HL-60 (cell line): Measurements from ENCODE around the gene ATP6V0D1.

ENCODE experiments used
- DNase-seq, 2 experiments: peaks; one replicate each; pipeline ENCODE4 v3.0.0-alpha.2; 2010 to 2020; ENCODE audit warnings: low read depth in 1 of 2, low spot score in 1 of 2
- H3K27ac ChIP-seq: fragments of 250-450 bp; sonication (Bioruptor Pico); replicated peaks from 2 replicates; pipeline ENCODE4 v1.5.1; 2020; ENCODE audit warnings: mild to moderate bottlenecking, moderate library complexity
- H3K27me3 ChIP-seq: fragments of 250-450 bp; sonication (Bioruptor Pico); 2 replicates; pipeline ENCODE4 v1.5.1; 2021; ENCODE audit warnings: mild to moderate bottlenecking, moderate library complexity; ENCODE audit not compliant: insufficient read depth, poor library complexity, severe bottlenecking
- H3K4me3 ChIP-seq: replicated peaks from 2 replicates; pipeline ENCODE4 v1.5.1; 2011; ENCODE audit warnings: mild to moderate bottlenecking, control low read depth, low read length; ENCODE audit not compliant: insufficient read depth
- GABPA ChIP-seq: IDR thresholded peaks from 2 replicates; pipeline ENCODE4 v1.6.1; 2012; ENCODE audit warnings: low read depth
- POLR2AphosphoS5 ChIP-seq: IDR thresholded peaks from 2 replicates; pipeline ENCODE4 v1.6.1; 2012; ENCODE audit warnings: low read depth
- REST ChIP-seq: IDR thresholded peaks from 2 replicates; pipeline ENCODE4 v1.6.1; 2012; ENCODE audit warnings: low read depth; ENCODE audit not compliant: insufficient replicate concordance
- SPI1 ChIP-seq: IDR thresholded peaks from 2 replicates; pipeline ENCODE4 v1.6.1; 2012; ENCODE audit warnings: low read depth, mild to moderate bottlenecking, borderline replicate concordance
- TF ChIP-seq, protein P1 (sequence below): IDR thresholded peaks from one replicate; pipeline ENCODE4 v1.5.1; 2011; ENCODE audit warnings: low read length, control low read depth, inconsistent platforms; ENCODE audit not compliant: insufficient read depth

Gene ATP6V0D1

GRCh38 chr16:67419931-67420330 is 61.0 kb downstream of the ATP6V0D1 start:
- Histone ChIP-seq H3K27ac (no peak overlapping the region), H3K27me3 (peaks cover 16% of the 10 kb centered on the region), H3K4me3 (no peak overlapping the region)
- TF ChIP-seq, protein P1, sequence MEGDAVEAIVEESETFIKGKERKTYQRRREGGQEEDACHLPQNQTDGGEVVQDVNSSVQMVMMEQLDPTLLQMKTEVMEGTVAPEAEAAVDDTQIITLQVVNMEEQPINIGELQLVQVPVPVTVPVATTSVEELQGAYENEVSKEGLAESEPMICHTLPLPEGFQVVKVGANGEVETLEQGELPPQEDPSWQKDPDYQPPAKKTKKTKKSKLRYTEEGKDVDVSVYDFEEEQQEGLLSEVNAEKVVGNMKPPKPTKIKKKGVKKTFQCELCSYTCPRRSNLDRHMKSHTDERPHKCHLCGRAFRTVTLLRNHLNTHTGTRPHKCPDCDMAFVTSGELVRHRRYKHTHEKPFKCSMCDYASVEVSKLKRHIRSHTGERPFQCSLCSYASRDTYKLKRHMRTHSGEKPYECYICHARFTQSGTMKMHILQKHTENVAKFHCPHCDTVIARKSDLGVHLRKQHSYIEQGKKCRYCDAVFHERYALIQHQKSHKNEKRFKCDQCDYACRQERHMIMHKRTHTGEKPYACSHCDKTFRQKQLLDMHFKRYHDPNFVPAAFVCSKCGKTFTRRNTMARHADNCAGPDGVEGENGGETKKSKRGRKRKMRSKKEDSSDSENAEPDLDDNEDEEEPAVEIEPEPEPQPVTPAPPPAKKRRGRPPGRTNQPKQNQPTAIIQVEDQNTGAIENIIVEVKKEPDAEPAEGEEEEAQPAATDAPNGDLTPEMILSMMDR: no peak
- TF ChIP-seq REST (no peak), POLR2AphosphoS5 (no peak), GABPA (no peak), SPI1 (no peak)
- no peak for DNase-seq

GRCh38 chr16:67419502-67419901 is 61.5 kb downstream of the ATP6V0D1 start:
- TF ChIP-seq REST: no peak
- no peak for TF ChIP-seq SPI1
- Histone ChIP-seq H3K27me3 (peaks cover 16% of the 10 kb centered on the region), H3K4me3 (no peak overlapping the region), H3K27ac (no peak overlapping the region)
- no peak for DNase-seq

DNA sequence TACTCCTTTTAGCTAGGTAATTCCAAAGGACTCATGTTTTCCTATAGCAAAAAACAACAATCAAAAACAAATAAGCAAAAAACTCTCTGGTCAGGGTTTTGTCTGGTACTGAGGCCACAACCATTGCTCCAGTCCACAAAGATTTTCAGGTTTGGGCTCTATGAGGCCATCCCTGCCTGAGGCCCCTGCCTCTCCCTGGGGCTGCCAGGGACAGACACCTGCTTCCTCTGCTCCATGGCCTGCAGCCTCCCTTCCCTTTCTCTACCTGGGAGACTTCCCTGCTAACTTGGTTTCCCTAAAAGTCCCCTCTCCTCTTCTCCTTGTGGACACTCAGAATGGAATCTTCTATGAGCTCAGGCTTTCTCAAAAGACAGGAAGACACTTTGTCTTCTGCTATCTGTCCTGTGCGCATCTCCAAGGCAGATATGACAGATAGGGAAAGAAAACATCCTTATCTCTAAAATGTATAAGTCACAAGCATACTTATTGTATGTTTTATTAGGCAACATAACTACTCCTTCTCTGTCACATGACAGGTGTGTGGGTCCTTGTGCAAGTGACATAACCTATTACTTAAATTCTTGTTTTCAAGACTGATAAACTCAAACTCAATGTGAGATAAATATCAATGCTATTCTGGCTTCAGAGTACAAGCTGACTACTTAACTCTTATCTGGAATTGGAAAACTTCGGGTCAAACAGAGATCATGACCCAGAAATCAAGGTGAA is 63.5 kb downstream of the ATP6V0D1 start:
- Histone ChIP-seq H3K27ac (no peak overlapping the region), H3K4me3 (no peak overlapping the region), H3K27me3 (peaks cover 16% of the 10 kb centered on the region)
- TF ChIP-seq REST: no peak
- TF ChIP-seq POLR2AphosphoS5: no peak
- TF ChIP-seq SPI1: no peak
- TF ChIP-seq GABPA: no peak
- TF ChIP-seq, protein P1: no peak
- no peak for DNase-seq
